SW480 (cell line): ENCODE measurements around the gene THEM5.

Source experiments
- DNase-seq: peaks from one replicate; pipeline ENCODE4 v3.0.0-alpha.2; 2016; ENCODE audit warnings: low spot score

The THEM5 gene

DNA sequence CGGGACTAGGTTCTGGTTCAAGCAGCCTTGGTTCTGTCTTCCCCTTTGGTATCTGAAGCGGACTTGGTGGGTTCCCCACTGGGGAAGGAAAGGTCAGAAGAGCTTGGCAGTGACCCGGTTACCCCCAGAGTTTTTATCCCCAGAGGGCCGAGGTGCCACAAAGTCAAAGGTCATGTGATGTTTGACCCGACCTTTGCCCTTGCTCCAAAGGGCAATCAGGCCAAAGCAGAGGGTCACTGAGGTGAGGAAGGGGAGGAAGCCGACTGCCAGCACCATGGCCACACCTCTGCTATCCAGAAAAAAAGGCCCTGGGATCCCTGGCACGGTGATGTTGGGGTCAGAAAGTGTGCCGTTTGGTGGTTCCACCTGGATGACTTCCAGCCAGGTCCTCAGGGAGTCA, 52.7 kb downstream of the THEM5 start:
- DNase-seq, result no peak

DNA sequence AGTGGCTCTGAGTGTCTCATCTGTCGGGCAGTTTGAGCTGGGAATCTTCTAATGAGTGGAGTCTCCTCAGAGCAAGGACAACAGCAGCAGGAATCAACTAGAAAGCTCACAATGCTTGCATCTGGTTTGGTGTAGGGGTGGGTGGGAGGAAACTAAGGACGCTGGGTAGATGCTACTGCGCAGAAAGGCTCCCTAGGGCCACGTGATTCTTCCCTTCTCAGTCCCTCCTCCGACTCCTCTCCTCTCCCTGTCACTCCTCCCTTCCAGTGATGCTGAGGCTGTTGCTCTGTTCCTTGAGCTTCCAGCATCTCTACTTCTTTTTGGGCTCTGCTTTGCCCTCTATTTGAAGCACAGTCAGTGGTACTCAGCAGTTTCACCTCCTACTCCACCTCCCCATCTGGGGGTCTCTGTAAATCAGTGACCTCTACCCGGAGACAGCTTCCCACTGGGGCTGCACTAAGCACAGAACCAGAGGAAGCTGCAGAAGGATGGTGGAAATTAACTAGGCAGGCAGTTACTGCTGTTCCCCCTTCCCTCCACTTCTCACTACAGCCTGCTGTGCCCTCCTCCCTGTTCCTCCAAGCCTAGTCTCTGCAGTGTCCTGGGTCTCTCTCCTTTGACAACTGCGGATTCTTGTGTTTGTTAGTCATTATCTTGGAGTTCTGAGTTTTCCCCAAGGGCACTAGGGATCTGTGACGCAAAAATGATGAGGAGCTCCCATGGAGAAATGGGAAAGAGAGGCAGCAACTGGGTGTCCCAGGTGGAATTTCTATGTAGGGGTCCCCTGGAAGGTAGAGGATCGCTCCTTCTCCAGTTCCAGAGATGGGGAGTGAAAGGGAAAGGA, 54.1 kb downstream of the THEM5 start:
- no peak for DNase-seq

- DNase-seq, result no peak
Observed at GRCh38 chr1:151798571-151798970, 54.9 kb downstream of the THEM5 start.
